ENCODE data around the gene KTN1. TPM values are rescaled to one million over a fixed set of nuclear protein-coding genes. Genes with fewer than 3 reads are reported as not detected.

The KTN1 gene
- total RNA-seq, 2 experiments from 2014 or later: 59.9 to 68.4 TPM

DNA sequence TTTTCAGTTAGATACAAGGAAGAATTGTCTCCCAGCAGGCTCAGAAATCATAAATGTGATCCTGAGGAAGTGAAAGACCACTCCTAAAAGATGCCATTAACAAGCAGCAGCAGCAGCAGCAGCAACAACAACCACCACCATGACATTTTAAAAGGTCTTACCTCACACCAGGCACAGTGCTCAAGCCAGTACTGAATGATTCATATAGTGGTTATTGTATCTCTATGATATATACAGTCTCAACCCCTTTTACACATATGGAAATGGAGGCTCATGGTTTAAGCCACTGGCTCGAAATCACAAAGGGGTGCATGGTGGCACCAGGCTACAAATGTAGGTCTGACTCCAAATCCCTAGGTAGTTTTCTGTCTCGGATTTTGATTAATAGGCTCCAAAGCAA lies 126.9 kb downstream of the KTN1 start:
- H3K4me3 Mint-ChIP-seq: no peak overlapping the region
- Histone ChIP-seq H3K36me3 (ENCODE audit: insufficient read depth, low read length) (no peaks in the 10 kb centered on the region), H3K27me3 (ENCODE audit: control insufficient read depth in 1 of 2, insufficient read depth in 2 of 2, low read length in 2 of 2) (no peaks in the 10 kb centered on the region), H3K4me3 (ENCODE audit: low read length) (no peak overlapping the region), H3K27ac (ENCODE audit: low read depth in 1 of 2, low read length in 2 of 2) (no peak overlapping the region), H3K9me3 (ENCODE audit: control insufficient read depth in 1 of 2, insufficient read depth in 1 of 2, low read length in 2 of 2) (no peaks in the 10 kb centered on the region), H3K4me1 (ENCODE audit: insufficient read depth, low read length) (no peaks in the 10 kb centered on the region)
- no peak for DNase-seq
- H3K4me1 Mint-ChIP-seq (ENCODE audit: low read depth): no peaks in the 10 kb centered on the region
- no peak for ATAC-seq (ENCODE audit: poor library complexity)
- H3K27me3 Mint-ChIP-seq: no peaks in the 10 kb centered on the region
- TF ChIP-seq, protein P1, sequence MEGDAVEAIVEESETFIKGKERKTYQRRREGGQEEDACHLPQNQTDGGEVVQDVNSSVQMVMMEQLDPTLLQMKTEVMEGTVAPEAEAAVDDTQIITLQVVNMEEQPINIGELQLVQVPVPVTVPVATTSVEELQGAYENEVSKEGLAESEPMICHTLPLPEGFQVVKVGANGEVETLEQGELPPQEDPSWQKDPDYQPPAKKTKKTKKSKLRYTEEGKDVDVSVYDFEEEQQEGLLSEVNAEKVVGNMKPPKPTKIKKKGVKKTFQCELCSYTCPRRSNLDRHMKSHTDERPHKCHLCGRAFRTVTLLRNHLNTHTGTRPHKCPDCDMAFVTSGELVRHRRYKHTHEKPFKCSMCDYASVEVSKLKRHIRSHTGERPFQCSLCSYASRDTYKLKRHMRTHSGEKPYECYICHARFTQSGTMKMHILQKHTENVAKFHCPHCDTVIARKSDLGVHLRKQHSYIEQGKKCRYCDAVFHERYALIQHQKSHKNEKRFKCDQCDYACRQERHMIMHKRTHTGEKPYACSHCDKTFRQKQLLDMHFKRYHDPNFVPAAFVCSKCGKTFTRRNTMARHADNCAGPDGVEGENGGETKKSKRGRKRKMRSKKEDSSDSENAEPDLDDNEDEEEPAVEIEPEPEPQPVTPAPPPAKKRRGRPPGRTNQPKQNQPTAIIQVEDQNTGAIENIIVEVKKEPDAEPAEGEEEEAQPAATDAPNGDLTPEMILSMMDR (IDR thresholded peaks at IDR 0.05): no peak
- H3K27ac Mint-ChIP-seq: no peak overlapping the region
- POLR2A ChIA-PET: no interaction called here
- intact Hi-C loops (cut with DNase I, micrococcal nuclease): loop anchor here (2.0 to 10.0 kb wide), 4 partner anchors 638 to 768 kb away; no protein-coding TSS in a partner anchor
- H3K9me3 Mint-ChIP-seq: no peaks in the 10 kb centered on the region
- H3K36me3 Mint-ChIP-seq (ENCODE audit: low read depth): no peaks in the 10 kb centered on the region
- CTCF ChIA-PET: interaction anchor here (1.0 kb wide), 2 partner anchors 634 to 768 kb away, joined by 4 to 6 read pairs; no protein-coding TSS in a partner anchor

DNA sequence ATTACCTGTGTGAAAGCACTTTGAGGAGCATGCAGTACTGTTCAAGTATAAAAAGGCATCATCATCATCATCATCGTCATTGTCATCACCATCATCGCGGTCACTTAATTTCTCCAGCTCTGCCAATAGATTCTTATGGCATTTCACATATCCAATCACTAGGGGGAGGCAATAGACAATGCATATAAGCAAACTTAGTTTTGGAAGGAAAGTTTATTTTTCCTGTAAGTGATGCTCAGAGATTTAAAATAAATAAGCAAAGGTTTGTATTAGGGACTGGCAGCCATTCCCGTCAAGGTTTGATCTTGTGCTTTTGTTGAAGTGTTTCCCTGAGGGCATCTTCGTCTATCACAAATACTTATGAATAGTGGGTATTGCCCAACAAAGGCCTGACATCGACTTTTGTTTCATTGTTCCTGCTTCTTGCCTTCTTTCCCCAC lies 127.4 kb downstream of the KTN1 start:
- Histone ChIP-seq H3K27ac (ENCODE audit: low read depth in 1 of 2, low read length in 2 of 2) (no peak overlapping the region), H3K4me3 (ENCODE audit: low read length) (no peak overlapping the region), H3K4me1 (ENCODE audit: insufficient read depth, low read length) (no peaks in the 10 kb centered on the region), H3K36me3 (ENCODE audit: insufficient read depth, low read length) (no peaks in the 10 kb centered on the region), H3K9me3 (ENCODE audit: control insufficient read depth in 1 of 2, insufficient read depth in 1 of 2, low read length in 2 of 2) (no peaks in the 10 kb centered on the region), H3K27me3 (ENCODE audit: control insufficient read depth in 1 of 2, insufficient read depth in 2 of 2, low read length in 2 of 2) (no peaks in the 10 kb centered on the region)
- ChIA-PET POLR2A (no interaction called here), CTCF (interaction anchor here (1.0 kb wide), 2 partner anchors 633 to 767 kb away, joined by 4 to 6 read pairs; no protein-coding TSS in a partner anchor)
- Mint-ChIP-seq H3K9me3 (no peaks in the 10 kb centered on the region), H3K4me3 (no peak overlapping the region), H3K4me1 (ENCODE audit: low read depth) (no peaks in the 10 kb centered on the region), H3K27ac (no peak overlapping the region), H3K27me3 (no peaks in the 10 kb centered on the region), H3K36me3 (ENCODE audit: low read depth) (no peaks in the 10 kb centered on the region)
- DNase-seq (peak in 3 of 14 experiments; percentile 22 to 34 (median 34)), ATAC-seq (ENCODE audit: poor library complexity) (no peak)
- TF ChIP-seq, protein P1 (IDR thresholded peaks at IDR 0.05): peak; percentile 44
- intact Hi-C loops (cut with DNase I, micrococcal nuclease): loop anchor here (2.0 to 10.0 kb wide), 4 partner anchors 637 to 767 kb away; no protein-coding TSS in a partner anchor

DNA sequence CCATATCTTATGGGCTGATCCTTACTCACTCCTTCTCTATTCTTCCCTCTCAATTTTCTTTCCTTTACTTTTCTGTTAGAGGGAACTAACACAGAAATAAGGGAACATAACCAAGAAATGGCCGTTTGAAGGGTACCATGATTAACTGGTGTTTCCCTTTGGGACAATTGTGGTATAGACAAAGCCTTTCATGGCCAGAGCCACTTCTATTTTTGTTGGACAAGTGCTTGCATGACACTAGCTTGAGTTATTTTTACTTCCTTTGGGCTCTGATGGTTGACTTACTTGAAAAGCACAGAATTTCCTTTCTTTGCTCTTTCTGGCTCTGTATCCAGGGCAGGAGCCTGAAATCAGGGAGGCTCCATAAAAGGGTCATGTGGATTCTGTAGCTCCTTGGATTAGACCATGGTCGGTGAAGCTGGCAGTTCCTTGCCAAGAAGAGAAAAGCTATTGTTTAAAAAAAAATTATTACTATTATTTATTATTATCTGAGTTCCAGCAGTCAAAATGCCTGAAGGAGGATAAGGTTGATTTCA lies 130.6 kb downstream of the KTN1 start:
- Histone ChIP-seq H3K27me3 (ENCODE audit: control insufficient read depth in 1 of 2, insufficient read depth in 2 of 2, low read length in 2 of 2) (no peaks in the 10 kb centered on the region), H3K4me3 (ENCODE audit: low read length) (no peak overlapping the region), H3K4me1 (ENCODE audit: insufficient read depth, low read length) (no peaks in the 10 kb centered on the region), H3K36me3 (ENCODE audit: insufficient read depth, low read length) (no peaks in the 10 kb centered on the region), H3K27ac (ENCODE audit: low read depth in 1 of 2, low read length in 2 of 2) (no peak overlapping the region), H3K9me3 (ENCODE audit: control insufficient read depth in 1 of 2, insufficient read depth in 1 of 2, low read length in 2 of 2) (no peaks in the 10 kb centered on the region)
- CTCF ChIA-PET: no interaction called here
- TF ChIP-seq, protein P1 (IDR thresholded peaks at IDR 0.05): no peak
- no peaks in the 10 kb centered on the region for H3K9me3 Mint-ChIP-seq
- intact Hi-C loops (cut with DNase I, micrococcal nuclease): no loop called here
- H3K36me3 Mint-ChIP-seq (ENCODE audit: low read depth): no peaks in the 10 kb centered on the region
- ATAC-seq (ENCODE audit: poor library complexity) (no peak), DNase-seq (no peak)
- no peaks in the 10 kb centered on the region for H3K27me3 Mint-ChIP-seq
- H3K4me3 Mint-ChIP-seq: no peak overlapping the region
- H3K4me1 Mint-ChIP-seq (ENCODE audit: low read depth): no peaks in the 10 kb centered on the region
- POLR2A ChIA-PET: no interaction called here
- no peak overlapping the region for H3K27ac Mint-ChIP-seq

Data from CD4-positive, alpha-beta T cell (primary cell).